H1 (cell line): ENCODE data around the gene ALKBH1. TPM values are rescaled to one million over a fixed set of nuclear protein-coding genes. Genes with fewer than 3 reads are reported as not detected.

Source experiments
- BRCA1 ChIP-seq: IDR thresholded peaks from 2 replicates; pipeline ENCODE4 v1.6.1; 2012; ENCODE audit warnings: low read depth, low read length, improper control_type of control experiment
- CHD7 ChIP-seq: fragments of 300-600 bp; sonication (generic); IDR thresholded peaks from 2 replicates; pipeline ENCODE4 v1.7.1; 2012; ENCODE audit warnings: low read length, moderate library complexity, mild to moderate bottlenecking, inconsistent platforms; ENCODE audit not compliant: insufficient replicate concordance
- KDM4A ChIP-seq: IDR thresholded peaks from one replicate; pipeline ENCODE4 v1.7.1; 2012; ENCODE audit warnings: low read depth, mild to moderate bottlenecking, moderate library complexity, low read length, inconsistent platforms; ENCODE audit not compliant: severe bottlenecking
- NRF1 ChIP-seq: IDR thresholded peaks from 2 replicates; pipeline ENCODE4 v1.6.1; 2011; ENCODE audit warnings: mild to moderate bottlenecking, low read depth, low read length, improper control_type of control experiment
- RAD21 ChIP-seq, 2 experiments: IDR thresholded peaks in 1 of 2; conservative IDR thresholded peaks in 1 of 2; 2 replicates each; pipeline ENCODE4 v1.6.1; 2011; ENCODE audit warnings: low read depth in 2 of 2, low read length in 2 of 2, improper control_type of control experiment in 1 of 2, inconsistent platforms in 1 of 2, mild to moderate bottlenecking in 1 of 2, moderate library complexity in 1 of 2
- RBBP5 ChIP-seq: IDR thresholded peaks from 2 replicates; pipeline ENCODE4 v1.7.1; 2012; ENCODE audit warnings: low read depth, mild to moderate bottlenecking, inconsistent platforms, low read length, moderate library complexity, borderline replicate concordance
- RXRA ChIP-seq: IDR thresholded peaks from 2 replicates; pipeline ENCODE4 v1.6.1; 2011; ENCODE audit warnings: low read depth, mild to moderate bottlenecking, low read length, moderate library complexity; ENCODE audit not compliant: insufficient read depth
- SP2 ChIP-seq: IDR thresholded peaks from 2 replicates; pipeline ENCODE4 v1.6.1; 2012; ENCODE audit warnings: mild to moderate bottlenecking, low read length, inconsistent platforms
- USF2 ChIP-seq: IDR thresholded peaks from 2 replicates; pipeline ENCODE4 v1.6.1; 2011; ENCODE audit warnings: low read length, improper control_type of control experiment
- polyA plus RNA-seq, 7 experiments: library from polyadenylated mRNA; depleted of rRNA in 3 of 7; stranded (reverse) in 5 of 7; unstranded in 2 of 7; fragments of >200 nt in 5 of 7; fragments of 200-250 nt in 2 of 7; gene quantifications; 1 replicate in 5 of 7; 2 replicates in 1 of 7; 4 replicates in 1 of 7; pipeline versions ENCODE4 v1.2.1 to v1.2.3, GENCODE V29; 2011 to 2013; ENCODE audit warnings: missing spikeins in 2 of 7, mixed read lengths in 2 of 7
- total RNA-seq: library from RNA; stranded (reverse); fragmentation: NEBNext Ultra II Directional; extraction: Animal tissue kit (Norgen Biotek cat#: 25700); gene quantifications from 2 replicates; pipeline ENCODE4 v1.2.1, GENCODE V29; 2021

The ALKBH1 gene
- total and polyA plus RNA-seq, 2 of the 8 experiments (the other 6 are each of a cell fraction or from before 2014, with no cell fraction given), result 14.3 to 20.0 TPM

- TF ChIP-seq CHD7 (no peak), USF2 (no peak), KDM4A (no peak), NRF1 (no peak), SP2 (no peak), BRCA1 (no peak), RAD21 (IDR thresholded peaks at IDR 0.05 in 1 of 2, conservative IDR thresholded peaks at IDR 0.05 in 1 of 2; ENCODE audit: low read depth in 2 of 2, low read length in 2 of 2) (no peak), RXRA (no peak), RBBP5 (no peak)
These were observed 38.4 kb upstream of the ALKBH1 start (continued) for GRCh38 chr14:77746064-77746702.
